Mucosa of descending colon (tissue), 3 donors: ENCODE results near the gene ABHD8. TPM values are rescaled to one million over a fixed set of nuclear protein-coding genes. Genes with fewer than 3 reads are reported as not detected.

Source experiments
- ATAC-seq: fragments of 200-7000 bp; cut with Tn5 transposase; one replicate; pipeline ENCODE4 v1.9.1; 2020; ENCODE audit warnings: mild to moderate bottlenecking, moderate library complexity
- DNase-seq, 3 donors: peaks; one replicate each; pipeline ENCODE4 v3.0.0-alpha.2; 2020
- H3K36me3 ChIP-seq: fragments of 200-600 bp; one replicate; pipeline ENCODE4 v1.8.0; 2021; ENCODE audit warnings: low read depth, mild to moderate bottlenecking
- H3K4me1 ChIP-seq: fragments of 200-600 bp; one replicate; pipeline ENCODE4 v1.8.0; 2021; ENCODE audit warnings: low read depth, mild to moderate bottlenecking
- H3K4me3 ChIP-seq: fragments of 200-600 bp; one replicate; pipeline ENCODE4 v1.8.0; 2021; ENCODE audit warnings: mild to moderate bottlenecking
- H3K9me3 ChIP-seq: fragments of 200-600 bp; one replicate; pipeline ENCODE4 v1.8.0; 2021; ENCODE audit warnings: mild to moderate bottlenecking
- CTCF ChIP-seq: fragments of 200-600 bp; IDR thresholded peaks from one replicate; pipeline ENCODE4 v1.8.0; 2022; ENCODE audit warnings: antibody characterized with exemption, mild to moderate bottlenecking
- intact Hi-C, 2 donors: fragments of 100-400 bp; cut with DNase I in 1 of 2; cut with micrococcal nuclease in 1 of 2; formaldehyde crosslinking; loops; one replicate each; pipeline versions ENCODE4 v1.11.0 to v1.11.1; 2022; cut with DNase I, micrococcal nuclease
- total RNA-seq, 3 donors: library from RNA; stranded (reverse); fragmentation: NEBNext Ultra II Directional in 2 of 3; extraction: Animal tissue kit (Norgen Biotek cat#: 25700) in 2 of 3; gene quantifications; one replicate each; pipeline versions ENCODE4 v1.2.1 to v1.2.4, GENCODE V29; 2021 to 2023
- donor health status: DM: no; HTN: no; CAD: no; lungs with moderate emphysema.
- donor health status: DM: no; HTN: no; CAD: no.
- donor health status: DM: no; HTN: yes; CAD: no.

Gene ABHD8
- total RNA-seq, 3 donors from 2014 or later: 3.0 to 18.0 (median 4.5) TPM

GRCh38 chr19:17305517-17306284 lies 2.5 kb upstream of the ABHD8 start, which contains the start of gene MRPL34:
TSS of gene MRPL34 (plus strand) at chr19:17305872. CDS start at chr19:17305893, 21 bp downstream.
- peaks cover 35% of the 10 kb centered on the region for H3K4me1 ChIP-seq
- TF ChIP-seq CTCF: peak; percentile 80
- intact Hi-C loops: no loop called here

GRCh38 chr19:17305216-17305516 lies 1.9 kb upstream of the ABHD8 start:
- intact Hi-C loops: no loop called here
- no peak for ATAC-seq

More at GRCh38 chr19:17305517-17306284, 2.5 kb upstream of the ABHD8 start, which contains the start of gene MRPL34:
- H3K36me3 ChIP-seq: no peaks in the 10 kb centered on the region
- peak within 1 kb of the TSS; percentile 60 for H3K4me3 ChIP-seq
- ATAC-seq: peak; percentile 80
- peak; percentile 98 to 99 (median 98) for DNase-seq
- no peaks in the 10 kb centered on the region for H3K9me3 ChIP-seq

GRCh38 chr19:17304386-17305215 lies 1.4 kb upstream of the ABHD8 start:
- intact Hi-C loops: no loop called here
- peak in 1 of 3 donors; percentile 19 for DNase-seq
- peaks cover 30% of the 10 kb centered on the region for H3K4me1 ChIP-seq
- no peak for TF ChIP-seq CTCF
- no peaks in the 10 kb centered on the region for H3K36me3 ChIP-seq
- H3K4me3 ChIP-seq: no peak overlapping the region
- H3K9me3 ChIP-seq: no peaks in the 10 kb centered on the region
- no peak for ATAC-seq

More at GRCh38 chr19:17305216-17305516, 1.9 kb upstream of the ABHD8 start:
- Histone ChIP-seq H3K4me3 (peak overlapping the region; percentile 60), H3K36me3 (no peaks in the 10 kb centered on the region), H3K4me1 (peaks cover 30% of the 10 kb centered on the region), H3K9me3 (no peaks in the 10 kb centered on the region)
- no peak for TF ChIP-seq CTCF
- no peak for DNase-seq

- no peak for ATAC-seq
- no peak for TF ChIP-seq CTCF
- Histone ChIP-seq H3K36me3 (no peaks in the 10 kb centered on the region), H3K9me3 (no peaks in the 10 kb centered on the region), H3K4me1 (peaks cover 30% of the 10 kb centered on the region), H3K4me3 (no peak overlapping the region)
- intact Hi-C loops: no loop called here
- peak in 2 of 3 donors; percentile 41 to 60 for DNase-seq
These were observed 679 bp upstream of the ABHD8 start for GRCh38 chr19:17303940-17304267.

- intact Hi-C loops: no loop called here
- Histone ChIP-seq H3K36me3 (no peaks in the 10 kb centered on the region), H3K4me3 (peak overlapping the region; percentile 40), H3K9me3 (no peaks in the 10 kb centered on the region), H3K4me1 (peaks cover 27% of the 10 kb centered on the region)
- ATAC-seq (no peak), DNase-seq (peak in 2 of 3 donors; percentile 65 to 76)
- no peak for TF ChIP-seq CTCF
These were observed 646 bp downstream of the ABHD8 start for GRCh38 chr19:17302391-17303166.
